ENCODE data around the gene RNU5D-1.
"Not testable (repeated sequence)": the region's sequence is repeated elsewhere in the genome, so short reads cannot be mapped to it uniquely, and the experiment has no call there.

RNU5D-1 gene

GRCh38 chr1:44724955-44725698 is 5.8 kb downstream of the RNU5D-1 start:
- no peak for DNase-seq

GRCh38 chr1:44724296-44724954 is 6.5 kb downstream of the RNU5D-1 start:
- no peak for DNase-seq

GRCh38 chr1:44723496-44724295 is 7.3 kb downstream of the RNU5D-1 start:
- DNase-seq: peak; percentile 72

GRCh38 chr1:44723064-44723463 is 7.9 kb downstream of the RNU5D-1 start:
- peak; percentile 70 for DNase-seq

GRCh38 chr1:44721485-44722361 is 9.2 kb downstream of the RNU5D-1 start:
- peak; percentile 88 for DNase-seq

- DNase-seq: no peak
Measured at GRCh38 chr1:44720281-44720680, 10.7 kb downstream of the RNU5D-1 start.

- no peak for DNase-seq
Measured at GRCh38 chr1:44719318-44719717, 11.7 kb downstream of the RNU5D-1 start.

- no peak for DNase-seq
Measured at GRCh38 chr1:44718091-44718490, 12.9 kb downstream of the RNU5D-1 start.

GRCh38 chr1:44717653-44718052 is 13.3 kb downstream of the RNU5D-1 start:
- DNase-seq: no peak

- no peak for DNase-seq
Measured at GRCh38 chr1:44717156-44717555, 13.8 kb downstream of the RNU5D-1 start.

GRCh38 chr1:44714944-44715571 is 15.9 kb downstream of the RNU5D-1 start:
- DNase-seq: peak; percentile 75

- DNase-seq: no peak
Measured at GRCh38 chr1:44714532-44714931, 16.4 kb downstream of the RNU5D-1 start.

GRCh38 chr1:44713321-44713781 is 17.6 kb downstream of the RNU5D-1 start:
- DNase-seq: no peak

GRCh38 chr1:44707959-44708831 is 22.8 kb downstream of the RNU5D-1 start:
- no peak for DNase-seq

GRCh38 chr1:44707112-44707881 is 23.7 kb downstream of the RNU5D-1 start:
- DNase-seq: no peak

GRCh38 chr1:44705938-44706337 is 25.0 kb downstream of the RNU5D-1 start:
- no peak for DNase-seq

GRCh38 chr1:44705470-44705869 is 25.5 kb downstream of the RNU5D-1 start:
- DNase-seq: no peak

GRCh38 chr1:44701141-44701573 is 29.8 kb downstream of the RNU5D-1 start:
- DNase-seq: no peak

- no peak for DNase-seq
Measured at GRCh38 chr1:44700573-44700972, 30.4 kb downstream of the RNU5D-1 start.

- DNase-seq: not testable (repeated sequence)
Measured at GRCh38 chr1:44699375-44699774, 31.6 kb downstream of the RNU5D-1 start.
